Activated naive CD4-positive, alpha-beta T cell treated with anti-CD3 and anti-CD28 coated beads, Interleukin-2, amount 50 U/mL, for 72 hours (primary cell): ENCODE measurements around the gene NR2F2. TPM values are rescaled to one million over a fixed set of nuclear protein-coding genes. Genes with fewer than 3 reads are reported as not detected.
A peak's percentile ranks its signal among the peaks of the same experiment; 100 is the strongest.

Experiments
- ATAC-seq, 2 donors: fragments of 150-1000 bp; cut with Tn5 transposase; 2 replicates each; pipeline ENCODE4 v1.10.0; 2021; ENCODE audit warnings: mild to moderate bottlenecking in 2 of 2, moderate library complexity in 2 of 2
- DNase-seq, 2 donors: peaks; one replicate each; pipeline ENCODE4 v3.0.0; 2021 to 2022; ENCODE audit warnings: low spot score in 2 of 2
- H3K27ac Mint-ChIP-seq, 2 donors: one replicate each; pipeline ENCODE4 v1.8.0; 2022; ENCODE audit warnings: mild to moderate bottlenecking in 2 of 2, mixed read lengths in 2 of 2
- H3K36me3 Mint-ChIP-seq, 2 donors: one replicate each; pipeline ENCODE4 v1.8.0; 2022; ENCODE audit warnings: mixed read lengths in 2 of 2
- H3K9me3 Mint-ChIP-seq, 2 donors: one replicate each; pipeline ENCODE4 v1.8.0; 2022; ENCODE audit warnings: mixed read lengths in 2 of 2
- total RNA-seq, 2 donors: library from RNA; stranded (reverse); gene quantifications; one replicate each; pipeline ENCODE4 v1.2.3, GENCODE V29; 2022

NR2F2 gene
- total RNA-seq, 2 donors from 2014 or later: not detected

DNA sequence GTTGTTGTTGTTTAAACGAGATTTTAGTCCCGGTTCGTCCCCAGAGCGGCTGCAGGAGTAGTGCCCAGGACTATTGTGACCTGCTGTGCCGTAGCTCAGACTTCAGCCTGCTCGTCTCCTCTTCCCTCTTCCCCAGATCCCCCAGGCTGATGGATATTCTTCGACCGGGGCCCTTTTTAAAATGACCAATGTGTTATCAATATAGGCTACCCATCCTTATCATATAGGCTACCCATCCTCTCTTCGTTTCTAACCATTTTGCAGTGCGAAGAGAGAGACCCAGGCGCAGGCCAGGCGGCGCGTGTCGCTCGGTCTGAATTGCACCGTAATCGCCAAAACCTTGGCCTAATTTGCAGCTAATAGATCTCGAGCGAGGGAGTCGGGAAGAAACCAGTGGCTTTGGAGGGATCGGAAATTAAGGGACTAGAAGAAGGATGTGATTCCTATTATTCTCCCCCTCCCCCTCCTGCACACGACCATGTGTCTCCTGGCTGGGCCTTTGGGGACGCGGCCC is 23.0 kb downstream of the NR2F2 start:
- ATAC-seq: no peak
- peaks cover 7 to 35% of the 10 kb centered on the region in 2 donors for H3K36me3 Mint-ChIP-seq
- H3K27ac Mint-ChIP-seq: no peak overlapping the region
- peaks cover 0 to 6% of the 10 kb centered on the region in 2 donors for H3K9me3 Mint-ChIP-seq
- no peak for DNase-seq

DNA sequence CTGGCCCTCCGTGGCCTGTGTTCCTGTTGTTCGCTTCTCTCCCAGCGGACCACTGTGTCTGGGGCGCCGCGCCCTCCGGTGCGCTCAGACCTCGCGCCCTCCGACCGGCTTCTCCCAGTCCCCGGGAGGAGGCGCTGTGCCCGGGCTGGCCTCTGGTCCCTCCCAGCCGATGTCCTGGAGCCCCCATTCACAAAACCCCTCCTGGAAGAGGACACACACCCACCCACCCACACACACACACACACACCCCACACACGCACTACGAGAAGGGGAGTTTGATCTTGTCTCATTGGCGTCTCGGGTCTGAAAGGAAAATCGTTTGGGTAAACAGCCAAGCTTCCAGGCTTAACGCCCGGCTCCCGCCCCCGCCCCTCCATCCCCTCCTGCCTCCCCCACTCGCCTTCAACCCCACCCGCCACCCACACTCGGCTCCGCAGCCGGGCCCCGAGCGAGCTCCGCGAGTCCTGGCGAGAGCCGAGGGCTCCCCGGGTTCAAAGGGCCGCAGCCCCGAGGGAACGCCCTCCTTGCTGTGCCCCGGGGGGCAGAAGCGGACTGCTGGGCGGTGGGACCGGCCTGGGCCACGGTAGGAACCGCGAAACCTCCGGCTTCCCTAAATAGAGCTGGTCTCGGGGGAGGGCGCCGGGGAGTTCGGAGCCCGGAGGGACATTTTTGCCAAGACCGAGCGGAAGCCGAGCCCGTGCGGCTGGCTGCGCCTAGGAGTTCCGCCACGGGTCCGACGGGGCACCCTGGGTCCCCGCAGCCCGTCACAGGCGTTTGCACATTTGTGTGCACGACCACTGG is 23.6 kb downstream of the NR2F2 start:
- H3K36me3 Mint-ChIP-seq: peaks cover 7 to 31% of the 10 kb centered on the region in 2 donors
- no peak overlapping the region for H3K27ac Mint-ChIP-seq
- H3K9me3 Mint-ChIP-seq: peaks cover 0 to 3% of the 10 kb centered on the region in 2 donors
- ATAC-seq (no peak), DNase-seq (no peak)

DNA sequence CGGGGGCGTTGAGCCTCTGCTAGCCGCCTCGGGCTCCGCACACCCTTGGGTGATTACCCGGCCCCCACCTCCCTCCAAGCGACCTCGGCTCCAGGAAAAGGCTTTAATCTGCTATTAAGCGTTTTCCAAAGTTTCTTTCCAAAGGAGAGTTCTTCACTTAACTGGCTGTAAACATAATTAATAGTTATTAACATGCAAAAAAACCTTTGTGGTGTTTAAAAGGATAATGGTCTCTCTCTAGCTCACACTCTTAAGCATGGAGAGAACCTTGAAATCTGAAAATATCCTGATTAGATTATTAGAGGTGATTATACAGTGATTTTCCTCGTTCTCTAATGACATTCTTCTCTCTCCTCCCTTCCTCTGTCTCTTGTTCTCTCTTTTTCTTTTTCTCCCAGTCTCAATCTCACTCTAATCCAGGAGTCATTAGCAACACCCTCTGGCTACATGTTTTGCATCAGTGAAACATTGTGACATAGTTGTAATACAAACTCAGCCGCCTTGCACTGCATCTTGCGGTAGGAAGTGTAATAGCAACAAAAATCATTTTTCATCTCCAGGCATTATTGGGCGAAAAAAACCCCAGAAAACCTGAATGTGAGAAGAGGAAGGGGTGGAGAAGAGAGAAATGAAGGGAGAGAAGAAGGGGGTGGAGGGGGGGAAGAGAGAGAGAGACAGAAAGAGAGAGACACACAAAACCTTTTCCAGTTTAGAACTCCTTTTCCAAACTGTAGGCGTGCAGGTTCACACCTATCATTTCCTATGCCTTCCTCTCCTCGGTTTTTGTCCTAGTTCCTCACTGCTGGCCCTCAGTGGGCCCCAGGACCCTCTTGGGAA is 24.4 kb downstream of the NR2F2 start:
- peaks cover 7 to 29% of the 10 kb centered on the region in 2 donors for H3K36me3 Mint-ChIP-seq

DNA sequence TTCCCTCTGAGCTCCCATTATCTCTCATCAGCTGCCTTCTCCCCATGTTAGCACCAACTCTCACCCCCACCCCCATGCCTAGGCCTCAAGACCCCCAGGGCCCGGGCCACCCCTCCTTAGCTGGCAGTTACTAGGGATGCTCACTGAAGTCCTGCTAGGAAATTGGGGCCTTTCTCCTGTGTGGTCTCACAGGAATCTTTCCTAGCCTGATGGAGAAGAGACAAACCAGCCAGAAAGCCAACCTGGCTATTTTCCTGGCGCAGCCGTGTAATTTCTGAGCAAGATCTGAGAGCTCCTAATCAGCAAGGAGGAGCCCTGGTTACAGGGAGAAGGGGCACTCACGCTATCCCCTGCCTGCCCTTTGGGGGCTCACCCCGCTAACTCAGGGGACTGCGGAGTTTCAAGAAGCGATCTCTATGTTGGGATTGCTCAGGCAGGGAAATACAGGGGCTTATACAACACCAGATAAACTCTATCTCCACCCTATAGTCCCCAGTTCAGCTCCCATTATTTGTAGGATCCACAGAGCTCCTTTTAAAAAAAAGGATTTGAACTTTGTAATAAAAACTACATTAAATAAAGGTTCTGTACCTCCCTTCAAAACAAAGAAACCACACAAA is 25.2 kb downstream of the NR2F2 start:
- no peak for DNase-seq
- peaks cover 0 to 3% of the 10 kb centered on the region in 2 donors for H3K9me3 Mint-ChIP-seq
- ATAC-seq: no peak
- no peak overlapping the region for H3K27ac Mint-ChIP-seq
- peaks cover 7 to 29% of the 10 kb centered on the region in 2 donors for H3K36me3 Mint-ChIP-seq

More for the DNA sequence above, 24.4 kb downstream of the NR2F2 start:
- DNase-seq (no peak), ATAC-seq (no peak)
- Mint-ChIP-seq H3K9me3 (peaks cover 0 to 3% of the 10 kb centered on the region in 2 donors), H3K27ac (no peak overlapping the region)

DNA sequence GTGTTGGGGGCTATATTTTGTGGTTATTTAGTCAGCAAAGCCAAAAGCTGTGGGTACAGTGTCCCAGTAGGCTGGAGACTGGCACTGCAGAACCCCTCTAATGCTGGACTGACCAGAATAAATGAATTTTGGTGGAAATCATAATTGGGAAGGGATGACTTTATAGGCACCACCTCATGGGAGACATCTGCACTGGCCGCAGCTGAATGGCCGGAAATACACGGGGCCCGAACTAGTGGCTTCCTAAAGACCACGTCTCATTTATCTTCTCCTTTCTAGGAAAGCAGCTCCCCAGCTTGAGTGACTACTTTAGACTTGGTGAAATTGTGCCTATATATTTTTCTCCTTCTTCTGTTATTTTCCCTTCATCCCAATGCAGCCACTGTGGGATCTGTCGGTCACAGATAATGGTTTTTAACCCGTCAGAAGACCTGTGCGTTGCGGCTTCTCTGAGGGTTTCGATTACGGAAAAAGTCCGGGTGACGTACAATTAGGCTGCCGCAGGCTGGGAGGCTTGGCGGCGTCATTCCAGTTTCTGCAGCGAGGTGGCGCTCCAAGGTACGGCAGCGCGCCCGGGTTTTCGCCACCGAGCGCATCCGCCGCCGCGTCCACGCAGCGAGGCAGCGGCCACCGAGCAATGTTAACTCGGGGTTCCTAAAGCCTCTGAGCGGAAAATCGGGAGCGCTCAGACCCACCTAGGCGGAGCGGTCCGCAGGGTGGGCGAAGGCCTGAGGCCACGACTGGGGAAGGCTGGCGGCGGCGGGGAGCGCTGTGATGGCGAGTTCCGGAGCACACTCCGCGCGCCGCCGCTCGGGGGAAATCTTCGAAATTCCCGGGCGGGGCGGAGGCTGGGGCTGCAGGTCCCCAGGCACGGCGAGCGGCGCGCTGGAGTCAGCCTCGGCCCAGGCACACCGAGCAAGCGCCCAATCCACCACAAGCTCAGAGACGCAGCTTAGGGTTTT is 26.3 kb downstream of the NR2F2 start:
- peaks cover 7 to 26% of the 10 kb centered on the region in 2 donors for H3K36me3 Mint-ChIP-seq
- DNase-seq: peak; percentile 66 to 88
- ATAC-seq: peak; percentile 72 to 79
- H3K9me3 Mint-ChIP-seq: peaks cover 0 to 3% of the 10 kb centered on the region in 2 donors
- no peak overlapping the region for H3K27ac Mint-ChIP-seq

DNA sequence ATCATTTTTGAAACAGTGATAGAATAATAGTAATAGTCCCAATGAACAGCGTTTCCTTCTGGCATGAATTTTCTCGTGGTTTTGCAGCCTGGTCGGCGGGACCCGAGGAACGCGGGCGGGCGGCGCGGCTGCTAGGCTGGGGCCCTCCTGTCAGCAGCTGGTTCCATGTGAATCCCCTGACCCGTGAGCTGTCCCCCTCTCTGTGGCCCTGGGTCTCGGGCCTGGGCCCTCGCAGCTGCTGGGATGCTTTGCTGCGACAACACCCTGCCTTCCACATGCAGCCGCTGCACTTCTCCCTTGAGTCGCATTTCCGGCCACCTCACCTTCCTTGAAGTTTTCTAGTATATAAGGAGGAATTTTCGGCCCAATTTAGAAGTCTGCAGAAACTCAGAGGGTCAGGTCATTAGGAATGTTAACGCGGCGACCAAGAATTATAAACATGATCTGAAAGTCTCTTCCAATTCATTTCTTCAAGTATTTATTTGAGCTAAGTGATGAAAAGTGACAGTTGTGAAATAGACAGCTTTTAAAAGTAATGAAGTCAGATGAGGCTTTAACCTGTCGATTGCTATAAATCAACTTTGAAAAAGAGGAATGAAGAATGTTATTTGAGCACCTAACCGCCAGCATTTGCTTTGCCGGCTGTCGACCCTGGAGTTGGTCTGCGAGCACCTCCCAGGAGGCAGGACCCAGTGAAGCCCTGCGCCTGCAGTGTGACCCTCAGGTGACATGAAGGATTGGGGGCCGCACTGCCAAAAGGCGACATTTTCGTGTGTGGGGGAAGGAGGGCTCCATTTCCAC is 27.7 kb downstream of the NR2F2 start:
- Mint-ChIP-seq H3K27ac (no peak overlapping the region), H3K9me3 (peaks cover 4 to 6% of the 10 kb centered on the region in 2 donors), H3K36me3 (peaks cover 14 to 31% of the 10 kb centered on the region in 2 donors)
- ATAC-seq: no peak
- no peak for DNase-seq

DNA sequence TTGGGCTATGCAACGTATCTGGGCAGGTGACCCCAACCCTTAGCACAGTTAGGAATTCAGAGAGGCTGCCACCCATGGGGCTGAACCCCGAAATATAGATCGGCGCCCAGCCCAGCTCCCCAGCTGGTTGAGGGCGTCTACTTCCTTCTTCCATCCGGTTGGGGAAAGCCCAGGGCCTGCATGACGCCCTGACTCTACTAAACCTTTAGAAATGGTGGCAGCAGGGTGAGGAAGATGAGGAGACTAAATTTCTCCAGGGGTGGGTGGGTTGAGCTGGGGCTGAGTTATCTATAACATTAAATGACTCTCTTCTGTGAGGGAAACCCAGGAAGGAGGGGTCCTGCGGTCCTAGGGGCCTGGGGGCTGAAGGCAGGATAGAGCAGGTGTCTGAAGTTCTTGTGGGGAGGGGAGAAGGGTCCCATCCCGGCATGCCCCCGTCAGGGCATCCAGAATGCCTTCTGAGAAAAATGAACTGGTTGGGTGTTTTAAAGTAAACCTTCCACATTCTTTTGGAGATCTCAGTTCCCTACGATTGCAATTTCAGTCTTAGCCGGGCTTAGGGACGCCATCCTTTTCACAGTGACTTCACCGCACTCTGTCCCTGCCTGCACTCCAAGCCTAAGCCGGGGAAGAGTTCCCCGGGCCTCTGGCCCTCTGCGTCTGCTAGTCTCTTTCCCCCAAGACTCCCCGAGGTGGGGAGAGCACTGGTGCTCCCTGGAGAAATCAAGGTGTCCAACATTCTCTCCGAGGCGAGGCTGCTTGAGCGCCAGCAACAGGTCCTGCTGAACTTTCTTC is 28.5 kb downstream of the NR2F2 start:
- Mint-ChIP-seq H3K9me3 (peaks cover 3 to 4% of the 10 kb centered on the region in 2 donors), H3K36me3 (peaks cover 14 to 32% of the 10 kb centered on the region in 2 donors), H3K27ac (no peak overlapping the region)
- ATAC-seq (no peak), DNase-seq (no peak)

DNA sequence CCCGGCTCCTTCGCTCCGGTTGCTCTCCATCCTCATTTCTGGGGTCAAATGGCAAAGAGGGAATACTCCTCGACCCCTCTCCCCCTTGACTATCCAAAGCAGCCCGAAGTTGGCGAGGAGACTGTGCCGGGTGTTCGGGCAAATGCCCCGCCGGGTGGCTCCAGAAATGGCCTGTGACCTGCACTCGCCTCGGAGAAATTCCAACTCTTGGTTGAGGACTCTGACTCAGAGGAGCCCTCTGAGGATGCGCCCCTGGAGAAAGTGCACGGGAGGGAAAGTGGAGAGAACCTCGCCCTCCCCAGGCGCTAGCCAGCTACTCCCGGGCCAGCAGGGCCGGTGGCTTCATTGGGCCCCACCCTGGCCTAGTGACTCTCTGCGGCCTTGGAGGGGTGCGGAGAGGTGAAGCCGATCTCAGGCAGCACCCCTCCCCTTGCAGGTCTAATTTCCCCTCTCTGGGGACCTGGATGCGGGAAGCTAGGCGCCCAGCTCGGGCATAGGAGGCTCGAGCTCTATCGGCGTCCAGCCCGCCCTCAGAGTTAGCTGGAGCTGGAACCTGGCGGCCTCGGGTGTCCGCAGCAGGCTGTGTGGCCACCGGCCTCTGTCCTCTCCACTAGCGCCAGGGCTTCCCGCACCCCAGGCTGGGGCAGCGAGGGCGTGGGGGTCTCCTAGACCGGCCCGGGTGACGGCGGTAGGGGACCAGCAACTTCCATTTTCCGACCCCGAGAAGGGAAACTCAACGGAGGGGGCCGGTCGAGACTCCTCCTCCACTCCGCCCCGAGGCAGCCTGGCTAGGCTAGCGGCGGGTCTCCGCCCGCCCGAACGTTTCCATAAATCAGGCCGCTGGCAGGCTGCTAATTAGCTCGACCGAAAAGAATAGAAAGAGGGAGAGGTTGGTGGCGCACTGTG is 29.4 kb downstream of the NR2F2 start:
- Mint-ChIP-seq H3K9me3 (peaks cover 3 to 4% of the 10 kb centered on the region in 2 donors), H3K27ac (no peak overlapping the region), H3K36me3 (peaks cover 14 to 32% of the 10 kb centered on the region in 2 donors)
- ATAC-seq (no peak), DNase-seq (no peak)

DNA sequence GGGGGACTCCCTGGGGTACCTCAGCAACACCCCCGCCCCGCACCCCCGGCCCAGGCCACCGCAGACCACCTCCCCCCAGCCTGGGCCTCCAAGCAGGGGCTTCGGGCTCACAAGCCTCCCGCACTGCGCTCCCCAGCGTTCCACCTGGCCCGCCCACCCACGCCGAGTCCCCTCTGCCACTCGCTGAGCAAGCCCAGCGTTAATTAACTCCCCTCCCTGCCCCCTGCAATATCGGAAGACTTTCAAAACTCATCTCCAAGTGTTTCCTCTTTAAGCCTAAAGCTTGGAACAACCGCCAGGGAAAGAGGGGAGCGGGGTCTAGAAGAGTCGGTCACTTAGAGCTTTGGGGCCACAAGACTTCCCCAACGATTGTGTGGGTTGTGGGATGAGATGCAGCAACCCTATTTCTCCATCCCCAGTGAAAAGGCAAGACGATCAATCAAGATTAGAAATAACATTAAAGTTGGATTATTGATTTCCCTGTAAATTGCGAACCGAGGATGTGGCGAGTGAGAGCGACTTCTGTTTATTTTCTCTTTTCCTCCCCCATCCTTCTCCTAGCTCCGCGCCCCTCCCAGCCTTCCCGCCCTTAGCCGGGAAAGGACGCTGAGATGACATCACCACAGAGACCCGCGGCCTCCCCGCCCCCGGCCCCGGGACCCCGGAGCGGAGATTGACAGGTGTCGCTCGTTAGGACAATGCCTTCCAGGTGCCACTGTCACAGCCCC is 30.2 kb downstream of the NR2F2 start:
- peak overlapping the region in 1 of 2 donors; percentile 44 for H3K27ac Mint-ChIP-seq
- ATAC-seq (no peak), DNase-seq (no peak)
- peaks cover 3 to 4% of the 10 kb centered on the region in 2 donors for H3K9me3 Mint-ChIP-seq
- H3K36me3 Mint-ChIP-seq: peaks cover 14 to 35% of the 10 kb centered on the region in 2 donors

DNA sequence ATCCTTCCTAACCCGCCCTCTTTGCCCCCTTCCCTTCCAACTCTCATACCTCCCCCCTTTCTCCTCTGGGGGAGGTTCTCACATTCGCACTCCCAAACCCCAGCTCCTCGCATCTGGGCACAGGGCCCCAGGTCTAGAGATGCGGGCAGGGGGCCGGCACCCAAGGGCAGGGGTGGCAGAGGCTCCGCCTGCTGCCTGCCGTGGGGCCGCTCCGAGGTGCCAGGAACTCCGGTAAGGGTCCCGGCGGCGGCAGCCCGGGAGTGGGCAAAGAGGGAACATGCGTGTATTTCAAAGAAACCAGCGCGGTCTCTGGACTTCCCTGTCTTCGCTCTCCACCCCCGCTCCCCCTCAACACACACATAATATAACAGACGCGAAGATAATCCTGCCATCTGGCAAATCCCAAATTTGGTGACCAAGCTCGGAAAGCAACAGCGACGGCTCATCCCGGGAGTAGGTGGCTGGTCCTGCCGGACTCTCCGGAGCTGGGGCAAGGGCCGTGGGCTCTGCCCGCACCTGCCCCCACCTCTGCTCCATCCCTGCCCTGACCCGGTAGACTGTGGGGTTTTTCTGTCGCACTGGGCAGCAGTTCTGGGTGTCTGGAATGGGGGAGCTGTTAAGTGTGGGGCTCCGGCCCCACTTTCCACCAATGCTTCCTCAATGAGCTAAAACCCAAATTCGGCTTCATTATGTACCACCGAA is 31.0 kb downstream of the NR2F2 start:
- peak overlapping the region in 1 of 2 donors; percentile 36 for H3K27ac Mint-ChIP-seq
- DNase-seq (no peak), ATAC-seq (no peak)
- peaks cover 3 to 4% of the 10 kb centered on the region in 2 donors for H3K9me3 Mint-ChIP-seq
- peaks cover 14 to 38% of the 10 kb centered on the region in 2 donors for H3K36me3 Mint-ChIP-seq

DNA sequence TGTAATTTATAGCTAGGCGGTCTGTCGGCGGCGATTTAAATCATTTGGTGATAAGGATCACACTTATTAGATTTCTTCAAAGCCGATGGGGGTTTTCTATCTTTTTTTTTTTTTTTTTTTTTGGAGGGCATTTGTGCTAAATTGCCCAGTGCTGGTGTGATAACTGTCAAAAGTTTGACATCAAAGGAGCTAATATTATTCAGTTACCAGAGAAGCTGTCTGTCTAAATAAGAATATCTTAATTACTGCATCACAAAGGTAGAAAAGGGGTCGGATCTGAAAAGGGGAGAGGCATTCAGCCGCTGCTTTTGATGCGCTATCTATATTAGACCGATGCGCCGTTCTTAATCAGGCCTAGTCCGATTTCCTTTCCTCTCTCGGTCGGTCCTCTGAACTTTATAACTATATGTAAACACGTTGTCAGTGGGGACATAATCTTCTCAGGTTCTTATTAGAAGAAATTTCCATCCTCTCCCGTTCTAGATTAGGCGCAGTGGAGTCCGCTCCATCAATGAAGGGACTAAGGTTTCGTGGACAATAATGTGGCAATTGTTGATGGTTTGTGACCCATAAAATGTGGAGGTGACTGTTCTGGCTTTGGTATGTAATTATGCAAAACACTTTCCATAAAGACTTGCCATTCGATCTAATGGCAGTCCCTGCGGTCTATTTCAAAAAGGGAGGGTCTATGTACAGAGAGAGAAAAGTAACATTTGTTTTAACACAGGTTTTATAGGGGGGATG is 31.7 kb downstream of the NR2F2 start:
- ATAC-seq (no peak), DNase-seq (no peak)
- peaks cover 14 to 40% of the 10 kb centered on the region in 2 donors for H3K36me3 Mint-ChIP-seq
- H3K27ac Mint-ChIP-seq: peak overlapping the region in 1 of 2 donors; percentile 92
- peaks cover 3 to 4% of the 10 kb centered on the region in 2 donors for H3K9me3 Mint-ChIP-seq
